Body of pancreas (tissue), 4 donors: ENCODE results near the gene ZP4.

ENCODE experiments used
- CTCF ChIP-seq, 7 experiments: fragments of 450-650 bp in 4 of 7; fragments of 200-600 bp in 3 of 7; sonication (generic) in 3 of 7; IDR thresholded peaks; one replicate each; pipeline ENCODE4 v1.5.1; 2016 to 2019; ENCODE audit warnings: antibody characterized with exemption in 7 of 7
- POLR2A ChIP-seq, 3 donors: fragments of 450-650 bp; IDR thresholded peaks; one replicate each; pipeline ENCODE4 v1.6.1; 2016; ENCODE audit warnings: antibody characterized with exemption in 3 of 3, mild to moderate bottlenecking in 2 of 3

- no peak for TF ChIP-seq POLR2A (IDR thresholded peaks at IDR 0.05)
- no peak for TF ChIP-seq CTCF (IDR thresholded peaks at IDR 0.05)
Observed at GRCh38 chr1:237911911-237912310, 21.2 kb upstream of the ZP4 start.
